ENCODE results near the gene RUNX1. TPM values are rescaled to one million over a fixed set of nuclear protein-coding genes. Genes with fewer than 3 reads are reported as not detected.
"Not testable (repeated sequence)": the region's sequence is repeated elsewhere in the genome, so short reads cannot be mapped to it uniquely, and the experiment has no call there.

RUNX1 gene
- polyA plus RNA-seq, 3 donors, result 2.0 to 2.2 (median 2.1) TPM

DNA sequence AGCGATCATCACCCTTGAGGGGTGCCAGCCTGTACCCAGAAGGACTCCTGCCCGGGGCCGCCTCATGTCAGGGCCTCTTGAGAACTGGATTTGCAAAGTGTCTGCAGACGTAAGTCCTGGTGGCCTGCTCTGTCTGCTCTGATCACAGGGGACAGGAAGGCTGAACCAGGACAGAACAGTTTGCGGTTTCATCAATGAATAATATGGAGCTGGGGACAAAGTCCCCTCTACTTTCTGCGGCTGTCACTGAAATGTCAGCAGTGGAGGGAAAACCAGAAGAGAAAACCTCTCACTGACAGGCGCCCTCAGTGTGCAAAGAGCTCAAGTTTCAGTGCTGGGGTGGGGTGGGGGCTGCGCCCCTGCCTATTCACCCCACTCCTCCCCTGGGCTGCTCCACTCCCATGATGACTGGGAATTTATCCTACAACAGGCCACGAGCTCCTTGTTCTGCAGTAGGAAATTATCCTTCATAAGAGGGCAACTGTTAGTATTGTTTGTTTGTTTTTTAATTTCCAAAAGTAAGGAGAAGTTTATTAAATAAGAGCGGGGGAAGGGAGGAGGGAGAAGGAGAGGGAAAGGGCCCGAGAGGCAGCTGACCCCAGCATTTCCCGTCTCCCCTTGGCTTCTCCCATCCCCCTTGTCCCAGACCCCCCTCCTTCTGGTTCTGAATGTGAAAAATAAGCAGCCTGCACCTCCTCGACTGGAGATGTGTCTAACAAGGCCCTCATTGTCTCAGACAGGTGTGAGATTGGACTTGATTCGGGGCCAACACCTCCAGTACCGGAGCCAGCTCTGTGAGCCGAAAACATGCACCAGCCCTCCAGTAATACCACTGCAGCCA is 231.1 kb downstream of the RUNX1 start:
- DNase-seq (ENCODE audit: low read depth in 3 of 3, low spot score in 2 of 3), result no peak

DNA sequence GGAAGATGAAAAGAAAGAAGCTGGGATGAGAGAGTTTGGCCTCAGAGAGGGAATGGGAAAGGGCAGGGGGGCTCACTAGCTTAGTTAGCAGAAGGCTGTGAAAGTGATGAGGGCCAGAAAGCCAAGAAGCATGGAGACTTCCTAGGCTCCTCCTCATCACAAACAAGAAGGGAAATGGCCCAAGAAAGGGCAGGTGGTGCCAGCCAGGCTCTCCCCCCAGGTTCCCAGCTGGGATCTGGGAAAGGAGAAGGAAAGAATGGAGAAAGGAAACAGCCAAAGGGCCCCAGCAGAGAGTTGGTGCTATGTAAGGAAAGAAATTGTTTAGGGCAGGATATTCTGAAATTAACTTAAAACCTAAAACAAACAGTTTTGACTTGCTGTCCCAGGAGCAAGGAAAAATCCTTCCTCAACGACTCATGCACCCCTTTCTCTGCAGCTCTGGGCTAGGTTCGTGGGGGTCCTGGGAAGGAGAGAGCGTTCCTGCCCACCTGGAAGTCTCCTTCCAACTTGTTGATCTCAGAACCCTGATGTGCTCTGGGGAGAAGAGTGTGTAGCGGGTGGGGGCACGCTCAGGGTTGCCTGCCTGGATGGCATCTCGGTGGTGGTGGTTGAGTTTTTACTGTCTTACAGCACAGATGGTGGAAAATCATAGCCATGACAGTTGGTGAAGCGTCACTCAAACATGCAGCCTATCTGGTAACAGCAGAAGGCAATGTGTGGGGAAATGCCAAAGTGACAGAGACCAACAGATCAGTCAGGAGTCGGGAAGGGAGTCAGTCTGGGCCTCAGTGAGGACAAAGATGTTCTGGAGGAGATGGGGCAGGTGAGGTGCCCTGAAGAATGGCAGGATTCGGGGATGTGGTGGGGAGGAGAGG is 233.0 kb downstream of the RUNX1 start:
- no peak for DNase-seq (ENCODE audit: low read depth in 3 of 3, low spot score in 2 of 3)

DNA sequence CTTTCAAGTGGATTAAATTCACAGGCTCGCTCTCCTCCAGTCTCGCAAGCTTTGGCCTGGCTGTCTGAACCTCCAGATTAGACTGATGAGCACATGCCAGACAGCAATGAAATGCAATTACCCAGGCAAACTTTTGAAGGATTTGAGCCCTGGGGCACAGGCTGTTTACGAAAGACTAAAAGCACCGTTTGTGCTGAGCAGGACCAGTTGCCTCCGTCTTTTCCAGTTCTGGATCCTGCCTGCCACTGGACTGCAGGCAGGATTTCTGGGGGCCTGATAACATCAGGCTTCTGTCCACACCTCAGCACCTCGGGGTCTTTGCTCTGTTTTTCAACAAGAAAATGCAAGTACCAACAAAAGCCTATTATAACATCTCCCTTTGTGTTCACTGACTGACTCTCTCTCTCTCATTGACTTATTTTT is 234.6 kb downstream of the RUNX1 start:
- no peak for DNase-seq (ENCODE audit: low read depth in 3 of 3, low spot score in 2 of 3)

- no peak for DNase-seq (ENCODE audit: low read depth in 3 of 3, low spot score in 2 of 3)
Observed at GRCh38 chr21:34813266-34813894, 235.7 kb downstream of the RUNX1 start.

DNA sequence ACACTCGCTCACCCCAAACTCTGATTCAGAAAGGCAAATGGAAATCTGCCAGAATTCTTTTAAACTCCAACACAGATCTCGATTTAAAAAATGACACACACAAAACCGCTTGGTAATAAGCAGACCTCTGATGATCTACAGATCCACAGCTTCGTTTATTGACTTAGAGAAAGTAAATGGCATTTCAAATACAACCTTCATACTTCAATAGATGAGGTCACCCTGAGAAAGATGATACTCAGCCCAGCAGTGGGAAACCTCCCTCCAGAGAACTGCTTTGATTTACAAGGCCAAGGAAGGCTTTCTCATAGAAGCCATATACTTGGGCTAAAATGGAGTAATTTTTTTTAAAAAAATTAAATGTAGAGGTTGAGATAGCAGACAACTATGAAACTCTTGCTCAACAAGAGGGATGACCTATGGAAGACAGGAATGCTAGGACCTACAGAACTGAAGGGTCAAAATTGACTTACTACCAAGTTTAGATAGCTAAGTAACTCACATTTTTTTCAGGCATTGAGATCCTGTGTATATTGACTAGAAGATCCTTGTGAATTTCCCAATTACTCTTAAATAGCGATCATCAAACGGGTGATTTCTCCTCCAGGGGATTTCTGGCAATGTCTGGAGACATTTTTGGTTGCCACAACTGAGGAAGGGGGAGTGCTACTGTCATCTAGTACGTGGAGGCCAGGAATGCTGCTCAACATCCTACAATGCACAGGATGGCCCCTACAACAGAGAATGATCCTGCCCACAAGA is 236.4 kb downstream of the RUNX1 start:
- DNase-seq (ENCODE audit: low read depth in 3 of 3, low spot score in 2 of 3), result no peak

DNA sequence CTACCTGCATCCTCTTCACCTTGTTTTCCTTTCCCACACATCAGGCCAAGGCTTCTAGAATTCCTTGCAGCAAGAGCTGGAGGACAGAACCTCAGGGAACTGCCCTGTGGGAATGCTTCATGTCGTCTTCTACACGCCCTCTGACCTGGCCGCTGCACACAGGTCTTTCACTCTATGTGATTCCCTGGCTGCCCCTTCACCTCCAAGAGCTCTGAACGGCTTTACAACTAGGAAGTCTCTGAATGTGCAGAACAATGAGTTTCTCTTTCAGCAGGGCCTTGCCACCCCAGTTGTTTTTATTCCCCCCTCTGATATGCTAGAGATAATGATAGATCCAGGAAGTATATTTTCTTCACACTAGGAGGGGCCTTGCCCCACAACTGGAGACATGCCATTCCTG is 237.7 kb downstream of the RUNX1 start:
- no peak for DNase-seq (ENCODE audit: low read depth in 3 of 3, low spot score in 2 of 3)

DNA sequence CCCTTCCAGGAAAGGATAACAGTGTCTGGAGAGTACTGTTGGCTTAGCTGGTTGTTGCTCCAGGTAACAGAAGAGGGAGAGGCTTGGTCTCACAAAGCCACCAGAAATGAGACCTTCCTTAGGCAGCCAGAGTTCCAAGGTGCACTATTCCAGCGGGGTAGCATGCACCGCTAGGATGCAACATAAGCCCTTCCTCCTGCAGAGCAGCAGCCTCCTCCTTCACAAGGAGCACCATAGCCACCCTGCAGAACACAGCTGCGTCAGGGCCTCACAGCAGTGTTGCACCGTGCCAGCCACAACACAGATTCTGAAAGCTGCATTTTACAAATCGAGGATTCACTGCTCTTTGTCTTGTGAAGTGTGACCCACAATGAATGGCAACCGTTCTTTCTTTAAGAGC is 238.3 kb downstream of the RUNX1 start:
- DNase-seq (ENCODE audit: low read depth in 3 of 3, low spot score in 2 of 3), result no peak

- no peak for DNase-seq (ENCODE audit: low read depth in 3 of 3, low spot score in 2 of 3)
Observed at GRCh38 chr21:34809822-34810221, 239.3 kb downstream of the RUNX1 start.

DNA sequence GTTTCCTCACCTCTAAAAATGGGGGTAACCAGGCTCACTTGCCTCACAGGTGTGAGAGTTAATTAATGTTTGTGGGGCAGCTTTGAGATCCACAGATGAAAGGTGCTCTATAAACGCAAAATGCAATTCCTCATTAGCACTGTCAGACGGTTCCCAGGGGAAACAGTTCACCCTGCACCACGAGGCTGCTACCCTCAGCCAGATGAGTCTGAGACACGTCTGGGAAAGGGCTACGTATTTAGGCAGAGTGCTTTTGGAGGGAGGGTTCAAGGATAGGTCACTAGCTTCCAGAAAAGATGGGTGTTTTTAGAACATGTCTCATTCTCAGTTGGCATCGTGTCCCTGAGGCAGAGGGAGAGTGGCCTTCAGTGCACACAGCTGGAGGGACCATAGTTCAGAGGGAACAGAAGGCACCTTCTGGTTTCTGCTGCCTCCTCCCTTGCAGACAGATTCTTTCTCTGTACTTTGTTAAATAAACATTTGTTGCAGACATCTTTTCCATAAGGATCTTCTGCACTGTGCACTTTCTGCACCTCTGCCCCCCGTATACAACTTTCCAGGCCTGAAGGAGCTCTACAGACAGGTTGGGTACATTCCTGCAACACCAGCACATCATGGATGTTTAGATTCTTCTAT is 240.4 kb downstream of the RUNX1 start:
- no peak for DNase-seq (ENCODE audit: low read depth in 3 of 3, low spot score in 2 of 3)

- DNase-seq (ENCODE audit: low read depth in 3 of 3, low spot score in 2 of 3), result no peak
Observed at GRCh38 chr21:34807881-34808568, 241.1 kb downstream of the RUNX1 start.

- DNase-seq (ENCODE audit: low read depth in 3 of 3, low spot score in 2 of 3), result no peak
Observed at GRCh38 chr21:34807146-34807880, 241.8 kb downstream of the RUNX1 start.

GRCh38 chr21:34806423-34806822 is 242.7 kb downstream of the RUNX1 start:
- DNase-seq (ENCODE audit: low read depth in 3 of 3, low spot score in 2 of 3), result no peak

DNA sequence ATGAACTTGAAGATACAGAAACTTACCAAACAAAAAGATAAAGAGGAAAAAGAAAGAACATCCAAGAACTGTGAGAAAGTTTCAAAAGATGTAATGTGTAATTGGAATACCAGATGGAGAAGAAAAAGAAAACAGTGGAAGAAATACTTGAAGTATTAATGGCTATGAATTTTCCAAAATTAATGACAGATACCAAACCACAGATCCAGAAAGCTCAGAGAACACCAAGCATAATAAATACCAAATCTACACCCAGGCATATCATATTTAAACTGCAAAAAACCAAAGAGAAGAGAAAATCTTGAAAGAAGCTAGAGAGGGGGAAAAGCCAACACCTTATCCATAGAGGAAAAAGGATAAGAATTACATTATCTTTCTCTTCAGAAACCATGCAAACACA is 243.9 kb downstream of the RUNX1 start:
- no peak for DNase-seq (ENCODE audit: low read depth in 3 of 3, low spot score in 2 of 3)

GRCh38 chr21:34804584-34804983 is 244.5 kb downstream of the RUNX1 start:
- DNase-seq (ENCODE audit: low read depth in 3 of 3, low spot score in 2 of 3), result not testable (repeated sequence)

DNA sequence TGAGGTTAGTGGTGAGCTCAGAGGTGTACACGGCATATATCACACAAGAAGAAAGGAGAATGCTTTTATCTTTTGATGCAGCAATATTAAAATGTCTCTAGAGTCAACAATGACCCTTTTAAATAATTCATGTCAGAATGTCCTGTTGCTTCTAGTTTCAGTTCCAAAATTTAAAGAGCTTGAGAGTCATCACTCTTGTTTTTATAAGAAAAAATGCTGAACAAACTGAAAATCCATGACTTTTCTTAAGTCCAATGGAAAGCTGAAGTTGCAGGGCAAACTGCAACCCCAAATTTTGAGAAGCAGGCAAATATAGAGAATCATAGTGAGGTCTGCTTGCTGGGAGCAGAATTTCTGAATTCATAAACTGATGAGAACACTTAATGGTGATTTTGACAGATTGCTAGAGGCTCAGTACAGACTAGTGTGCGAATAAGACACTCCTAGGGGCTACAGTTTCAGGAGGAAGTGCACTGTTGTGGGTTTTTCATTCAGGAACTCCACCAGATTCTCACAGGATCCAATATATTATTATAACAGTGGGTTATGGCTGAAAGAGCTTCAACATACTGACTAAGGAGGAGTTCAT is 245.2 kb downstream of the RUNX1 start:
- no peak for DNase-seq (ENCODE audit: low read depth in 3 of 3, low spot score in 2 of 3)

- DNase-seq (ENCODE audit: low read depth in 3 of 3, low spot score in 2 of 3), result no peak
Observed at GRCh38 chr21:34802180-34802899, 246.8 kb downstream of the RUNX1 start.

GRCh38 chr21:34801519-34802132 is 247.5 kb downstream of the RUNX1 start:
- DNase-seq (ENCODE audit: low read depth in 3 of 3, low spot score in 2 of 3), result no peak

Data from right renal cortex interstitium (tissue), 3 donors.